GM18951 (cell line): ENCODE results near the gene KCNH3.
"Not testable (repeated sequence)": the region's sequence is repeated elsewhere in the genome, so short reads cannot be mapped to it uniquely, and the experiment has no call there.

Experiments
- POLR2A ChIP-seq: IDR thresholded peaks from 4 replicates; pipeline ENCODE4 v1.6.1; 2011; ENCODE audit warnings: mild to moderate bottlenecking; ENCODE audit not compliant: insufficient read length, insufficient read depth; ENCODE audit errors: extremely low read depth
- in situ Hi-C: fragments of 300-500 bp; cut with MboI; formaldehyde crosslinking; loops from one replicate; pipeline ENCODE4 v1.12.0; 2022; ENCODE audit warnings: low sequenced_read_pairs, mixed read lengths, inconsistent platforms; ENCODE audit not compliant: unreplicated experiment

The KCNH3 gene

DNA sequence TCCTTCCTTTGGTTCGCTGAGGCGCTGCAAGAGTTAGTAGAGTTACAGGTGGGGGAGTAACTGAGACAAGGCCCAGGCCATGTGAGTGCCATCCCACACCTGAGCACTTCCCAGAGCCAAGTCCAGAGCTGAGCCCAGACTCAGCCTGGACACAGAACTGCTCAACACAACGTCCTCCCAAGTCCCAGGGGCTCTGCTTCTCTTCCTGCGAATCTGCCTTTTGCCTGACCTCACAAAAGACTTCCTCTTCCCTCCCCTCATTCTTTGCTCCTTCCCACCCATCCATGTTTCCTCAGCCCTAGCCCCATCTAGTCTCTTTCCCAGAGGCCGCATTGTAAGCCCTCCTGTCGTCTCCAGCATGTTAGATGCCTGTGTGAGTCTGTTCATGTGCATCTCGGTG, 45.8 kb downstream of the KCNH3 start:
- in situ Hi-C loops: no loop called here
- TF ChIP-seq POLR2A: no peak

DNA sequence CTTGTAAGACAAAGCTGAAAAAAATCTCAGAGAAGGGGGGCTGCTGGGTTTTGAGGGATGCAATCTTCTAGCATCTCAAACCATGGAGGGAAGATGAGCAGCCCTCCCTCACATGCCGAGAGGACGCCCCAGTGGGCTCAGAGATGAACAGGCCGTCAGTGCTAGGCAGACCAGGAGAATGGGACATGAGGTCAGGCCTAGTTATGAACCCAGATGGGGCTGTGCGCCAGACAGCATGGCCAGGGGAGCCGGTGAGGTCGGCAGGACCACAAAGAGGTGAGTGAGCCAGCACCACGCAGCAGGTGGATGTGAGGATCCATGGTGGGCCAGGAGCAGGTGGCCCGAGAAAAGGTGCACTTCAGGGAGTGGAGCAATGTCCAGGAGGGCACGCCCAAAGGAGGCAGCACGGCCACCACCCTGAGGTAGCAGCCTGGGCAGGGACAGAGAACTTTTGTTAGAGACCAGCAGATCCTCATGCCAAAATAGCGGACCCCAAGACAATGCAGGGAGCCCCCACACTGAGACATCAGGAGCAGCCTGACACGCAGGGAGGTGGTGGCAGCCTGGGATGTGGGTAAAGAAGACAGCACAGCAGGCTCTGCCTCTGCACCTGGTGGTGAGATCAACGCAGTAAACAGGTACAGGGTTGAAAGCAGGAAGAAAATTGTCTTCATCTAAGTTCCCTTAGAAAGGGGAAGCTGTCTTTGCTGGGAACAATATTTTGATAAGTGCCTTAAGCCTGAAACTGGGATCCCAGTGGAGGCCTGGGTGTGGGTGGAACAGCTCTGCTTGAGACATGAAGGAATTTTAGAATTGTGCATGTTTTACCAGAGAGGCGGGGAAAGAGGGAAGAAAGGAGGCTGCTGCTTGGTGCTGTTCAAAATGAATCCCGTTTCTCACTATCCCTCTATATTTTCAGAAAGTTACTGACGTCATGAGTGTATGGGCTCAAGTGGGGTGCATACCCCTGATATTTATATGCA, 46.9 kb downstream of the KCNH3 start:
- no peak for TF ChIP-seq POLR2A
- in situ Hi-C loops: no loop called here

DNA sequence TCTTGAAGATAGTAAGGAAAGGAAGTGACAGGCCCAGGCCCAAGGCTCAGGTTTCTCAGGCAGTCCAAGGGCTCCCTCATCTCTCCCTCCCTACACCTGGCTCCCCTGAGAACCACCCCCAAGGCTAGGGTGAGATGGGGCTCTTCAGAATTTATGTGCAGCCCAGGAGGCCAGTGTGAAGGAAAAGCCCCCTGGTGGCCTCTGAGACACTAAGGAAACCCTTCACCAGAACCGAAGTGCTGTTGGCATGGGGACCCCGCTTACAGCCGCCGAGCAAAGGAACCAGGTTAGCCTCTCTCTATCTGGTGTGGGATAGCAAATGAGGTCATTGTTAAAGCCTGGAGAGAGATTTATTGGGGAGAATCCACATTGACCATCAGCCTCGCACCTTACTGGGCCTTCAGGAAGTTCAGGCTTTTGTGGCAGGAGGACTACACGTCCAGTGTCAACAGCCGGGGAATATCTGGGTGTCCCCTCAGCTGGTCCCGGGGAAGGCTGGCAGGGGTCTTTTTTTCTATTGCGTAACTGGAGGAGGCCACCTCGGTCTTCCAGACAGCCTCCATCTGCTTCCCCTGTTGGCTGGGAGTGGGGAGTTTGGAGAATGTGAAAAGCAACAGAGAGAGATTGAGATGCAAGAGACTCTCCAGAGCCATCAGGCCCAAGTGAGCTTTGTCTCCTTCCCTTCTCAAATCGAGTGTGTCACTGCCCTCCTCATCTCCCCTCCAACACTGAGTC, 48.5 kb downstream of the KCNH3 start:
- TF ChIP-seq POLR2A: no peak
- in situ Hi-C loops: no loop called here

DNA sequence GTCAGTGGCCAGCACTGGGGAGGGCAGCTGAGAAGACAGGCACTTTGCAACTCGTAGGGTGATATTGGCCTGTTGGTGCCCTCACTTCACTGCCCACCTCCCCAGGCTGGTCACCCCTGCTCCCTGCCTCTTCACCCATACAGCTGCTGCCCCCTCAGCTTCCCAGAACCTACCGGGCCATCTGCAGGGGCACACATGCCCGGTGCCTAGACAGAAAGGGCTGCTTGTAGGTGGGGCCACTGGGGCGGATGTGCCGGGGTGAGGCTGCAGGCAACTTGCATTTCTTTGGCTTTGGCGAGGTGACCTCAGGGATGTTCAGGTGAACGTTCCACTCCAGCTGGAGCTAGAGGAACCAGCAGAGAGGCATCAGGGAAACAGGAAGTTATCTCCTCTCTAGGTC, 49.5 kb downstream of the KCNH3 start:
- in situ Hi-C loops: no loop called here
- TF ChIP-seq POLR2A: no peak

GRCh38 chr12:49588721-49589516, 50.1 kb downstream of the KCNH3 start:
- TF ChIP-seq POLR2A: no peak
- in situ Hi-C loops: no loop called here

- in situ Hi-C loops: no loop called here
- TF ChIP-seq POLR2A: no peak
Observed at GRCh38 chr12:49598527-49598926, 59.7 kb downstream of the KCNH3 start.

DNA sequence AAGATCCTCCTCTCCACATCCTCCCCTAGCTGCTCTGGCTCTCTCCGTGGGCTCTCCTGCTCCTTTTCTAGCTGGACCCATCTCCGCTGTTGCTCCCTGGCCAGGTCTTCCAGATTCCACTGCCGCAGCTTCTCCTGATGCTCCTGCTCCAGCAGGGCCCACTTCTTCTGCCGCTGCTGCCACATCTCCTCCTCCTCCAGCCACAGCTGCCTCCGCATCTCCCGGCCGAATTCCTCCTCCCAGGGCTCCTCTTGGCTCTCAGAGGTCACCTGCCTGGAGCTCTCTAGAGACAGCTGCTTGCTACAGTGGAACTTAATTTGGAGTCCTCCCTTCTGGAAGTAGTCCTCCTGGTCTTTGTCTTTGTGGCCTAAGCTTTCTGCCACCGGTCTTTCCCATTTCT, 61.1 kb downstream of the KCNH3 start:
- in situ Hi-C loops: no loop called here
- TF ChIP-seq POLR2A: no peak

- no peak for TF ChIP-seq POLR2A
- in situ Hi-C loops: no loop called here
Observed at GRCh38 chr12:49603721-49604120, 64.9 kb downstream of the KCNH3 start.

DNA sequence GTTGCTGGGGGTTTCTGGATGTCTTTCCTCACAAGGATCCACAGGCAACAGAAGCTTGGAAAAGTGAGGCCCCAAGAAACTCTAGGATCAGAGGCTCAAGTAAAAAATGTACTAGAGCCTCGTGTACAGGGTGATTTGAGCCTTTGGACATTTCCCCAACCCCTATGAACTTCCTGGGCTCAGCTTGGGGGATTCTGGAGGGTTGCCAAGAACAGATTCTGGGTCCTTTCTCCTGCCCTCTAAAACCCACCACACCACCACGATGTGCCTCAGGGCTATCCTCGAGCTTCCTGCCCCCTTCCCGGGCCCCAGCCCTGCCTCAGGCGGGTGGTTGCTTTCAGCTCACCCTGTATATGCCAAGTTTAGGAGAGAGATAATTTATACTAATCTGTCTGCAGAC, 66.0 kb downstream of the KCNH3 start:
- in situ Hi-C loops: no loop called here
- no peak for TF ChIP-seq POLR2A

GRCh38 chr12:49605539-49605938, 66.7 kb downstream of the KCNH3 start, which contains the start of gene FAM186B:
FAM186B (minus strand) TSS chr12:49605639; CDS start chr12:49605477, 162 bp downstream.
- in situ Hi-C loops: not testable (repeated sequence)
